DMS53 treated with DMSO at 0.1 percent for 48 hours (cell line): Measurements from ENCODE around the gene MSN.
"Not testable (repeated sequence)": the region's sequence is repeated elsewhere in the genome, so short reads cannot be mapped to it uniquely, and the experiment has no call there.

Experiments
- DNase-seq: peaks from one replicate; lab custom pipeline; 2025; ENCODE audit not compliant: unreplicated experiment; lab: John Stamatoyannopoulos, UW

Gene MSN

GRCh38 chrX:65712005-65712806 lies 44.8 kb downstream of the MSN start:
- no peak for DNase-seq

- DNase-seq, result no peak
Measured at GRCh38 chrX:65718538-65718937, 51.1 kb downstream of the MSN start.

GRCh38 chrX:65720381-65720964 lies 53.0 kb downstream of the MSN start:
- no peak for DNase-seq

GRCh38 chrX:65723706-65724105 lies 56.3 kb downstream of the MSN start:
- no peak for DNase-seq

GRCh38 chrX:65726715-65727114 lies 59.3 kb downstream of the MSN start:
- DNase-seq, result no peak

- DNase-seq, result no peak
Measured at GRCh38 chrX:65731684-65732289, 64.3 kb downstream of the MSN start.

- no peak for DNase-seq
Measured at GRCh38 chrX:65740909-65741308, 73.5 kb downstream of the MSN start.

GRCh38 chrX:65741823-65742222 lies 74.4 kb downstream of the MSN start:
- no peak for DNase-seq

GRCh38 chrX:65744965-65745364 lies 77.5 kb downstream of the MSN start:
- DNase-seq, result no peak

GRCh38 chrX:65745427-65745826 lies 78.0 kb downstream of the MSN start:
- no peak for DNase-seq

- no peak for DNase-seq
Measured at GRCh38 chrX:65745992-65746391, 78.5 kb downstream of the MSN start.

- no peak for DNase-seq
Measured at GRCh38 chrX:65750674-65751469, 83.4 kb downstream of the MSN start.

GRCh38 chrX:65751519-65751918 lies 84.1 kb downstream of the MSN start:
- no peak for DNase-seq

- DNase-seq, result no peak
Measured at GRCh38 chrX:65752294-65752693, 84.8 kb downstream of the MSN start.

- no peak for DNase-seq
Measured at GRCh38 chrX:65755786-65756185, 88.3 kb downstream of the MSN start.

GRCh38 chrX:65757943-65758342 lies 90.5 kb downstream of the MSN start:
- no peak for DNase-seq

GRCh38 chrX:65758505-65758904 lies 91.1 kb downstream of the MSN start:
- DNase-seq, result no peak

GRCh38 chrX:65759525-65759924 lies 92.1 kb downstream of the MSN start:
- not testable (repeated sequence) for DNase-seq

- DNase-seq, result no peak
Measured at GRCh38 chrX:65769564-65770292, 102.3 kb downstream of the MSN start.

GRCh38 chrX:65772842-65773241 lies 105.4 kb downstream of the MSN start:
- DNase-seq, result no peak

GRCh38 chrX:65781845-65782244 lies 114.4 kb downstream of the MSN start:
- DNase-seq, result no peak
